Upper lobe of right lung (tissue), 1 donor: ENCODE measurements around the gene SPDYE2. TPM values are rescaled to one million over a fixed set of nuclear protein-coding genes. Genes with fewer than 3 reads are reported as not detected.
A peak's percentile ranks its signal among the peaks of the same experiment; 100 is the strongest.
"Not testable (repeated sequence)": the region's sequence is repeated elsewhere in the genome, so short reads cannot be mapped to it uniquely, and the experiment has no call there.

Source experiments
- ATAC-seq: fragments of 200-7000 bp; cut with Tn5 transposase; one replicate; pipeline ENCODE4 v1.9.1; 2020; ENCODE audit warnings: mild to moderate bottlenecking, moderate library complexity
- DNase-seq: peaks from one replicate; pipeline ENCODE4 v3.0.0-alpha.2; 2020
- H3K27ac ChIP-seq: fragments of 200-600 bp; one replicate; pipeline ENCODE4 v1.8.0; 2022
- H3K27me3 ChIP-seq: fragments of 200-600 bp; one replicate; pipeline ENCODE4 v1.8.0; 2022; ENCODE audit warnings: mild to moderate bottlenecking
- H3K36me3 ChIP-seq: fragments of 200-600 bp; one replicate; pipeline ENCODE4 v1.8.0; 2022
- H3K4me1 ChIP-seq: fragments of 200-600 bp; one replicate; pipeline ENCODE4 v1.8.0; 2022
- H3K4me3 ChIP-seq: fragments of 200-600 bp; one replicate; pipeline ENCODE4 v1.8.0; 2022; ENCODE audit warnings: mild to moderate bottlenecking
- H3K9me3 ChIP-seq: fragments of 200-600 bp; one replicate; pipeline ENCODE4 v1.8.0; 2022
- intact Hi-C: fragments of 100-400 bp; cut with DNase I; formaldehyde crosslinking; loops from one replicate; pipeline ENCODE4 v1.11.0; 2022
- total RNA-seq: library from RNA; stranded (reverse); fragmentation: NEBNext Ultra II Directional; extraction: Animal tissue kit (Norgen Biotek cat#: 25700); gene quantifications from one replicate; pipeline ENCODE4 v1.2.1, GENCODE V29; 2021
- donor health status: DM: no; HTN: yes; CAD: no; lungs with severe emphysema.

SPDYE2 gene
- total RNA-seq, 1 donor from 2014 or later = not detected

- H3K27me3 ChIP-seq, DNase-seq, intact Hi-C loops, H3K4me1 ChIP-seq, H3K36me3 ChIP-seq, H3K9me3 ChIP-seq, H3K27ac ChIP-seq, H3K4me3 ChIP-seq: not testable (repeated sequence)
- peak; percentile 7 for ATAC-seq
Observed at GRCh38 chr7:102602317-102602716, 51.3 kb downstream of the SPDYE2 start.

GRCh38 chr7:102604431-102605145 is 53.6 kb downstream of the SPDYE2 start:
- H3K36me3 ChIP-seq, H3K27ac ChIP-seq, intact Hi-C loops, DNase-seq, H3K9me3 ChIP-seq, H3K4me1 ChIP-seq, H3K27me3 ChIP-seq, H3K4me3 ChIP-seq: not testable (repeated sequence)
- ATAC-seq = peak; percentile 13

GRCh38 chr7:102606848-102607247 is 55.8 kb downstream of the SPDYE2 start:
- H3K36me3 ChIP-seq, H3K27ac ChIP-seq, H3K4me3 ChIP-seq, DNase-seq, intact Hi-C loops, ATAC-seq, H3K9me3 ChIP-seq, H3K27me3 ChIP-seq, H3K4me1 ChIP-seq: not testable (repeated sequence)

GRCh38 chr7:102609734-102610133 is 58.7 kb downstream of the SPDYE2 start:
- DNase-seq = peak; percentile 22
- H3K4me1 ChIP-seq, H3K27ac ChIP-seq, H3K4me3 ChIP-seq, ATAC-seq, H3K9me3 ChIP-seq, intact Hi-C loops, H3K36me3 ChIP-seq, H3K27me3 ChIP-seq: not testable (repeated sequence)

- H3K4me3 ChIP-seq, H3K36me3 ChIP-seq, ATAC-seq, H3K27ac ChIP-seq, intact Hi-C loops, H3K9me3 ChIP-seq, H3K27me3 ChIP-seq, H3K4me1 ChIP-seq: not testable (repeated sequence)
- peak; percentile 56 for DNase-seq
Observed at GRCh38 chr7:102610441-102610840, 59.4 kb downstream of the SPDYE2 start.

- H3K27ac ChIP-seq, H3K36me3 ChIP-seq, H3K4me1 ChIP-seq, H3K4me3 ChIP-seq, H3K27me3 ChIP-seq, DNase-seq, H3K9me3 ChIP-seq, intact Hi-C loops: not testable (repeated sequence)
- peak; percentile 60 for ATAC-seq
Observed at GRCh38 chr7:102611013-102611674, 60.1 kb downstream of the SPDYE2 start.

- H3K4me1 ChIP-seq, H3K36me3 ChIP-seq, H3K4me3 ChIP-seq, H3K27me3 ChIP-seq, intact Hi-C loops, ATAC-seq, H3K9me3 ChIP-seq, H3K27ac ChIP-seq: not testable (repeated sequence)
- DNase-seq = peak; percentile 63
Observed at GRCh38 chr7:102611675-102612325, 60.8 kb downstream of the SPDYE2 start.

Other genes starting within 250 kb of the SPDYE2 start
- gene SPDYE6, start 194.8 kb upstream of the SPDYE2 start, total RNA-seq = not detected
- 21.9 TPM for gene PRKRIP1, start 154.9 kb upstream of the SPDYE2 start, total RNA-seq
- 20.0 TPM for gene ORAI2, start 117.7 kb upstream of the SPDYE2 start, total RNA-seq
- gene ALKBH4, start 86.4 kb upstream of the SPDYE2 start, total RNA-seq = 7.4 TPM
- 15.7 TPM for gene LRWD1, start 86.2 kb upstream of the SPDYE2 start, total RNA-seq
- gene POLR2J, start 72.3 kb upstream of the SPDYE2 start, total RNA-seq = 35.0 TPM
- gene RASA4B, start 33.4 kb upstream of the SPDYE2 start, total RNA-seq = 30.0 TPM
- gene UPK3BL2, start 7.5 kb upstream of the SPDYE2 start, total RNA-seq = 19.3 TPM
- 36.7 TPM for gene POLR2J3, start 21.4 kb downstream of the SPDYE2 start, total RNA-seq
- 78.8 TPM for gene RASA4, start 65.5 kb downstream of the SPDYE2 start, total RNA-seq
- 39.4 TPM for gene UPK3BL1, start 91.6 kb downstream of the SPDYE2 start, total RNA-seq
- not detected for gene SPDYE2B, start 99.1 kb downstream of the SPDYE2 start, total RNA-seq
- gene POLR2J2, start 120.4 kb downstream of the SPDYE2 start, total RNA-seq = 14.1 TPM
- gene FAM185A, start 197.8 kb downstream of the SPDYE2 start, total RNA-seq = 8.1 TPM